WTC11 (cell line): Measurements from ENCODE around the gene CAPZB. TPM values are rescaled to one million over a fixed set of nuclear protein-coding genes. Genes with fewer than 3 reads are reported as not detected.

Experiments used
- ATAC-seq: fragments of 200-7000 bp; cut with Tn5 transposase; 2 replicates; pipeline ENCODE4 v1.10.0; 2021; ENCODE audit warnings: mild to moderate bottlenecking, moderate library complexity
- CTCF ChIA-PET: fragments of 300-600 bp; sonication (Branson Sonifier 250); formaldehyde crosslinking; loops from one replicate; lab custom pipeline; 2021; ENCODE audit warnings: antibody characterized with exemption; lab: Charles Lee
- POLR2A ChIA-PET: fragments of 350-600 bp; sonication (Branson Sonifier 250); formaldehyde crosslinking; loops from one replicate; lab custom pipeline; 2021; ENCODE audit warnings: antibody characterized with exemption; lab: Charles Lee
- DNase-seq: peaks from one replicate; pipeline ENCODE4 v3.0.0; 2021; ENCODE audit warnings: low spot score
- H3K27ac Mint-ChIP-seq: 2 replicates; pipeline ENCODE4 v1.8.0; 2021; ENCODE audit warnings: mixed read lengths
- H3K27me3 Mint-ChIP-seq: 2 replicates; pipeline ENCODE4 v1.8.0; 2021; ENCODE audit warnings: low read depth, mild to moderate bottlenecking, moderate library complexity, mixed read lengths
- H3K36me3 Mint-ChIP-seq: 2 replicates; pipeline ENCODE4 v1.8.0; 2021; ENCODE audit warnings: mixed read lengths
- H3K4me1 Mint-ChIP-seq: 2 replicates; pipeline ENCODE4 v1.8.0; 2022; ENCODE audit warnings: mixed read lengths
- H3K4me3 Mint-ChIP-seq: 2 replicates; pipeline ENCODE4 v1.8.0; 2021; ENCODE audit warnings: mild to moderate bottlenecking, moderate library complexity, mixed read lengths
- H3K9me3 Mint-ChIP-seq: 2 replicates; pipeline ENCODE4 v1.8.0; 2021; ENCODE audit warnings: mixed read lengths
- ARID4B ChIP-seq: sonication (generic); formaldehyde crosslinking; IDR thresholded peaks from 2 replicates; pipeline ENCODE4 v1.8.0; 2023; ENCODE audit warnings: missing genetic modification reagents, mild to moderate bottlenecking, borderline replicate concordance
- ATF3 ChIP-seq: sonication (generic); formaldehyde crosslinking; conservative IDR thresholded peaks from 2 replicates; pipeline ENCODE4 v1.8.1; 2022; ENCODE audit warnings: mild to moderate bottlenecking, missing genetic modification reagents
- ATF6 ChIP-seq: sonication (generic); formaldehyde crosslinking; IDR thresholded peaks from 2 replicates; pipeline ENCODE4 v1.8.1; 2023; ENCODE audit warnings: mild to moderate bottlenecking, missing genetic modification reagents
- GABPB1 ChIP-seq: sonication (generic); formaldehyde crosslinking; IDR thresholded peaks from 2 replicates; pipeline ENCODE4 v1.8.1; 2023; ENCODE audit warnings: mild to moderate bottlenecking, missing genetic modification reagents
- HMGXB4 ChIP-seq: sonication (generic); formaldehyde crosslinking; IDR thresholded peaks from 2 replicates; pipeline ENCODE4 v1.8.1; 2023; ENCODE audit warnings: mild to moderate bottlenecking, moderate library complexity, missing genetic modification reagents
- PRDM15 ChIP-seq: sonication (generic); formaldehyde crosslinking; IDR thresholded peaks from 2 replicates; pipeline ENCODE4 v1.8.0; 2022; ENCODE audit warnings: missing genetic modification reagents
- RORB ChIP-seq: fragments of 250-450 bp; sonication (Bioruptor Pico); IDR thresholded peaks from 2 replicates; pipeline ENCODE4 v1.9.0; 2021; ENCODE audit warnings: mild to moderate bottlenecking
- TEAD1 ChIP-seq: sonication (generic); formaldehyde crosslinking; IDR thresholded peaks from 2 replicates; pipeline ENCODE4 v1.8.0; 2022; ENCODE audit warnings: mild to moderate bottlenecking, missing genetic modification reagents
- ZBTB43 ChIP-seq: sonication (generic); formaldehyde crosslinking; IDR thresholded peaks from 2 replicates; pipeline ENCODE4 v1.8.1; 2023; ENCODE audit warnings: mild to moderate bottlenecking, missing genetic modification reagents
- ZNF121 ChIP-seq: sonication (generic); formaldehyde crosslinking; IDR thresholded peaks from 2 replicates; pipeline ENCODE4 v1.8.0; 2023; ENCODE audit warnings: missing genetic modification reagents
- ZNF512 ChIP-seq: sonication (generic); formaldehyde crosslinking; IDR thresholded peaks from 2 replicates; pipeline ENCODE4 v1.8.1; 2022; ENCODE audit warnings: missing genetic modification reagents, borderline replicate concordance
- ZNF671 ChIP-seq: fragments of 250-450 bp; sonication (Bioruptor Pico); IDR thresholded peaks from 2 replicates; pipeline ENCODE4 v1.8.0; 2021; ENCODE audit warnings: mild to moderate bottlenecking
- total RNA-seq: library from RNA; stranded (reverse); gene quantifications from 3 replicates; pipeline ENCODE4 v1.2.3, GENCODE V29; 2021

CAPZB gene
- total RNA-seq, 1 experiment from 2014 or later, result 348 TPM

- ChIA-PET CTCF (interaction anchor here (0.6 to 2.7 kb wide), 14 partner anchors 9 to 267 kb away, joined by 3 to 14 read pairs (median 4); no protein-coding TSS in a partner anchor), POLR2A (interaction anchor here (0.9 kb wide), 1 partner anchor 24 kb away, joined by 3 read pairs; no protein-coding TSS in a partner anchor)
- ATAC-seq (peak; percentile 68), DNase-seq (peak; percentile 53)
- TF ChIP-seq ATF3, result no peak
- TF ChIP-seq ZNF671 (CRISPR knock-in tag), result no peak
- TF ChIP-seq ZNF512 (CRISPR knock-in tag), result no peak
- no peak for TF ChIP-seq ZNF121 (CRISPR knock-in tag)
- TF ChIP-seq GABPB1 (CRISPR knock-in tag), result no peak
- Mint-ChIP-seq H3K4me3 (no peak overlapping the region), H3K27ac (no peak overlapping the region), H3K27me3 (no peaks in the 10 kb centered on the region), H3K4me1 (peaks cover 53% of the 10 kb centered on the region), H3K9me3 (no peaks in the 10 kb centered on the region), H3K36me3 (no peaks in the 10 kb centered on the region)
Measured at GRCh38 chr1:19410393-19410792, 74.9 kb downstream of the CAPZB start.

- no peak for ATAC-seq
- H3K4me1 Mint-ChIP-seq, result peaks cover 53% of the 10 kb centered on the region
- no peaks in the 10 kb centered on the region for H3K27me3 Mint-ChIP-seq
Measured at GRCh38 chr1:19409477-19410341, 75.6 kb downstream of the CAPZB start.

More at GRCh38 chr1:19409477-19410341, 75.6 kb downstream of the CAPZB start:
- Mint-ChIP-seq H3K4me3 (no peak overlapping the region), H3K27ac (no peak overlapping the region), H3K36me3 (no peaks in the 10 kb centered on the region; the same call in 1 of the 2 replicates), H3K9me3 (no peaks in the 10 kb centered on the region)
- ChIA-PET CTCF (interaction anchor here (0.6 to 2.7 kb wide), 14 partner anchors 8 to 267 kb away, joined by 3 to 14 read pairs (median 4); no protein-coding TSS in a partner anchor), POLR2A (interaction anchor here (0.9 kb wide), 1 partner anchor 24 kb away, joined by 3 read pairs; no protein-coding TSS in a partner anchor)
- no peak for TF ChIP-seq PRDM15 (CRISPR knock-in tag)
- TF ChIP-seq ZBTB43, result no peak
- TF ChIP-seq GABPB1 (CRISPR knock-in tag), result peak; percentile 96
- no peak for TF ChIP-seq ARID4B (CRISPR knock-in tag)
- TF ChIP-seq RORB (CRISPR knock-in tag), result no peak
- TF ChIP-seq TEAD1 (CRISPR knock-in tag), result no peak
- TF ChIP-seq HMGXB4 (CRISPR knock-in tag), result no peak
- no peak for TF ChIP-seq ATF6 (CRISPR knock-in tag)
- DNase-seq, result no peak
